ENCODE data around the gene NPHP1.

DNA sequence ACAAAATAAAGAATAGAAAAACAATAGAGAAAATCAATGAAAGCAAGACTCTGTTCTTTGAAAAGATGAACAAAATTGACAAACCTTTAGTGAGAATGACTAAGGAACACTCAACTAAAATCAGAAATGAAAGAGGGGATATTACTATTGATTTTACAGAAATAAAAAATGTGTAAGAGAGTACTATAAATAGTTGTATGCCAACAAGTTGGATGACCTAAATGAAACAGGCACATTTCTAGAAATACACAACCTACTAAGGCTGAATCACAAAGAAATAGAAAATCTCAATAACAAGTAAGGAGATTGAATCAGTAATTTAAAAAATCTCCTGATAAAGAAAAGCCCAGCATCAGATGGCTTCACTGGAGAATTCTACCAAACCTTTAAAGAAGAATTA is 70.8 kb downstream of the NPHP1 start:
- TF ChIP-seq ARNTL (CRISPR knock-in tag; IDR thresholded peaks at IDR 0.05; ENCODE audit: borderline replicate concordance, low read depth) (no peak), ESRRG (CRISPR knock-in tag; IDR thresholded peaks at IDR 0.05) (no peak), TOX (CRISPR knock-in tag; IDR thresholded peaks at IDR 0.05; ENCODE audit: borderline replicate concordance) (no peak), ZFP3 (CRISPR knock-in tag; IDR thresholded peaks at IDR 0.05) (no peak), ZFP30 (CRISPR knock-in tag; IDR thresholded peaks at IDR 0.05) (no peak), PPARA (CRISPR knock-in tag; IDR thresholded peaks at IDR 0.05; ENCODE audit: borderline replicate concordance) (no peak), BACH2 (CRISPR knock-in tag; IDR thresholded peaks at IDR 0.05; ENCODE audit: borderline replicate concordance) (no peak)
- TF ChIP-seq, protein P1, sequence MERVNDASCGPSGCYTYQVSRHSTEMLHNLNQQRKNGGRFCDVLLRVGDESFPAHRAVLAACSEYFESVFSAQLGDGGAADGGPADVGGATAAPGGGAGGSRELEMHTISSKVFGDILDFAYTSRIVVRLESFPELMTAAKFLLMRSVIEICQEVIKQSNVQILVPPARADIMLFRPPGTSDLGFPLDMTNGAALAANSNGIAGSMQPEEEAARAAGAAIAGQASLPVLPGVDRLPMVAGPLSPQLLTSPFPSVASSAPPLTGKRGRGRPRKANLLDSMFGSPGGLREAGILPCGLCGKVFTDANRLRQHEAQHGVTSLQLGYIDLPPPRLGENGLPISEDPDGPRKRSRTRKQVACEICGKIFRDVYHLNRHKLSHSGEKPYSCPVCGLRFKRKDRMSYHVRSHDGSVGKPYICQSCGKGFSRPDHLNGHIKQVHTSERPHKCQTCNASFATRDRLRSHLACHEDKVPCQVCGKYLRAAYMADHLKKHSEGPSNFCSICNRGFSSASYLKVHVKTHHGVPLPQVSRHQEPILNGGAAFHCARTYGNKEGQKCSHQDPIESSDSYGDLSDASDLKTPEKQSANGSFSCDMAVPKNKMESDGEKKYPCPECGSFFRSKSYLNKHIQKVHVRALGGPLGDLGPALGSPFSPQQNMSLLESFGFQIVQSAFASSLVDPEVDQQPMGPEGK (CRISPR knock-in tag; IDR thresholded peaks at IDR 0.05; ENCODE audit: borderline replicate concordance): no peak
- TF ChIP-seq, protein P2, sequence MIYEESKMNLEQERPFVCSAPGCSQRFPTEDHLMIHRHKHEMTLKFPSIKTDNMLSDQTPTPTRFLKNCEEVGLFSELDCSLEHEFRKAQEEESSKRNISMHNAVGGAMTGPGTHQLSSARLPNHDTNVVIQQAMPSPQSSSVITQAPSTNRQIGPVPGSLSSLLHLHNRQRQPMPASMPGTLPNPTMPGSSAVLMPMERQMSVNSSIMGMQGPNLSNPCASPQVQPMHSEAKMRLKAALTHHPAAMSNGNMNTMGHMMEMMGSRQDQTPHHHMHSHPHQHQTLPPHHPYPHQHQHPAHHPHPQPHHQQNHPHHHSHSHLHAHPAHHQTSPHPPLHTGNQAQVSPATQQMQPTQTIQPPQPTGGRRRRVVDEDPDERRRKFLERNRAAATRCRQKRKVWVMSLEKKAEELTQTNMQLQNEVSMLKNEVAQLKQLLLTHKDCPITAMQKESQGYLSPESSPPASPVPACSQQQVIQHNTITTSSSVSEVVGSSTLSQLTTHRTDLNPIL (CRISPR knock-in tag; IDR thresholded peaks at IDR 0.05; ENCODE audit: low read depth): no peak
